ENCODE results near the gene SLC35E3.
A peak's percentile ranks its signal among the peaks of the same experiment; 100 is the strongest.
"Not testable (repeated sequence)": the region's sequence is repeated elsewhere in the genome, so short reads cannot be mapped to it uniquely, and the experiment has no call there.

The SLC35E3 gene

DNA sequence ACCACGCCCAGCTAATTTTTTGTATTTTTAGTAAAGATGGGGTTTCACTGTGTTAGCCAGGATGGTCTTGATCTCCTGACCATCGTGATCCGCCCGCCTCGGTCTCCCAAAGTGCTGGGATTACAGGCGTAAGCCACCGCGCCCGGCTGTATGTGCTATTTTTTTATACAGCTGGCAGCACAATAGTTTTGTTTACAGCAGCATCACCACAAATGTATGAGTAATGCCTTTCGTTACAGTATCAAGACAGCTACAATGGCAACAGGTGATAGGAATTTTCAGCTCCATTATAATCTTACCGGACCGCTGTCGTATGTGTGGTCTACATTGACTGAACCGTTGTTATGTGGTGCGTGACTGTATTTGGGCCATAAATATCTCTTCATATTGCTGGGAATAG, 50.4 kb downstream of the SLC35E3 start:
- no peak for DNase-seq

DNA sequence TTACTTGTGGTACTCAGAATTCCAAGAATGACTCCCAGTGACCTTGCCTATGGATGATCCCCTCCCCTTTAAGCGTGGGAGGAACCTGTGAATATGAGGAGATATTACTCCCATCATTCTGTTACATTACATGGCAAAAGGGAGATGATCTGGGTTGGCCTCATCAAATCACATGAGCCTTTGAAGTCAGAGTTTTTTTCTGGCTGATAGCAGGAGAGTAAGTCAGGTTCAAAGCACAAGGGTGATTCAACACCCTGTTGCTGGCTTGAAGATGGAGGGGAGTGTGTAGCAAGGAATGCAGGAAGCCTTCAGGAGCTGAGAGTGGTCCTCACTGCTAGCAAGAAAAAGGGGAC, 52.9 kb downstream of the SLC35E3 start:
- no peak for DNase-seq

DNA sequence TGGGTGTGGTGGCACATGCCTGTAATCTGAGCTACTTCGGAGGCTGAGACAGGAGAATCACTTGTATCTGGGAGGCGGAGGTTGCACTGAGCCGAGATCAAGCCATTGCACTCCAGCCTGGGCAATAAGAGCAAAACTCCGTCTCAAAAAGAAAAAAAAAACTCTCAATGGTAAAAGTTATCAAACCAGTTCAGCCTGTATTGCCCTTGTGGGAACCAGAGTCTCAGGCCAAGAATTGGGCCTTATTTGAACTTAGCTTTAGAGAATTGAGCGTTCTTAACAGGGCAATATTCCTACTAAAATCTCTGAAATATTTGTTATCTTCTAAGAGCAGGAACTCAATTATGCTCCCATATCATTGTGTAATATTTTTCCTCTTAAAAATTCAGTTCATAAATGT, 54.3 kb downstream of the SLC35E3 start:
- no peak for DNase-seq

DNA sequence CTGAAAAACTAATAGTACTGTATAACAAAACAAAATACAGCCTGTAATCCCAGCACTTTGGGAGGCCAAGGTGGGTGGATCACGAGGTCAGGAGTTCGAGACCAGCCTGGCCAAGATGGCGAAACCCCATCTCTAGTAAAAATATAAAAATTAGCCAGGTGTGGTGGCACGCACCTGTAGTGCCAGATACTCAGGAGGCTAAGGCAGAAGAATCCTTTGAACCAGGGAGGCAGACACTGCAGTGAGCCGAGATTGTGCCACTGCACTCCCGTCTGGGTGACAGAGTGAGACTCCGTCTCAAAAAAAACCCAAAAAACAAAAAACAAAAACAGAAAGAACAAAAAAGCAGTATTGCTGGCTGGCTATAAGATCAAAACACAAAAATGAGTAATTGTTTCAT, 55.1 kb downstream of the SLC35E3 start:
- not testable (repeated sequence) for DNase-seq

DNA sequence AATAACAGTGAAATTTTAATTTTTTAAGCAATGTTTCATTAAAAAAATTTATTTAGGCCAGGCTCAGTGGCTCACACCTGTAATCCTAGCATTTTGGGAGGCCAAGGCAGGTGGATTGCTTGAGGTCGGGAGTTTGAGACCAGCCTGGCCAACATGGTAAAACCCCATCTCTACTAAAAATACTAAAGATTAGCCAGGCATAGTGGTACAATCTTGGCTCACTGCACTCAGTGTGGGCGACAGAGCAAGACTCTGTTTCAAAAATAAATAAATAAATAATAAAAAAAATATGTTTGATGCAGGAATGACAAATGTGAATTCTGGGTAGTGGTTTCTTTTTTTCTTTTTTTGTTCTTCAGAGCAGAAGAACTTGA, 56.4 kb downstream of the SLC35E3 start:
- DNase-seq = not testable (repeated sequence)

DNA sequence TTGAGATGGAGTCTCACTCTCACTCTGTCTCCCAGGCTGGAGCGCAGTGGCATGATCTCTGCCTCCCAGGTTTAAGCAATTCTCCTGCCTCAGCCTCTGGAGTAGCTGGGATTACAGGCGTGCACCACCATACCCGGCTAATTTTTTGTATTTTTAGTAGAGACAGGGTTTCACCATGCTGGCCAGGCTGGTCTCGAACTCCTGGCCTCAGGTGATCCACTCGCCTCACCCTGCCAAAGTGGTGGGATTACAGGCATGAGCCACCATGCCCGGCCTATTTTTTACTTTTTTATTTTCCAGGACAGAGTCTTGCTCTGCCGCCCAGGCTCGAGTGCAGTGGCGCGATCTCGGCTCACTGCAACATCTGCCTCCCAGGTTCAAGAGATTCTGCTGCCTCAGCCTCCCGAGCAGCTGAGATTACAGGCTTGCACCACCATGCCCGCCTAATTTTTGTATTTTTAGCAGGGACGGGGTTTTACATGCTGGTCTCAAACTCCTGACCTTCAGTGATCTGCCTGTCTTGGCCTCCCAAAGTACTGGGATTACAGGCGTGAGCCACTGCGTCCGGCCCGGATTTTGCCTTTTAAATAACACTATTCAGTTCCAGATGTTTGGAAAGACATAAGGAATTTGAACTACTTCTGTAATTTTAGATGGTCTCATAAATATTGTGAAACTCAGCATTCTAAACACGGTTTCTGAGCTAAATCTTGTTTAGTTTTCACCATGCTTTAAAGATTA, 57.1 kb downstream of the SLC35E3 start:
- not testable (repeated sequence) for DNase-seq

DNA sequence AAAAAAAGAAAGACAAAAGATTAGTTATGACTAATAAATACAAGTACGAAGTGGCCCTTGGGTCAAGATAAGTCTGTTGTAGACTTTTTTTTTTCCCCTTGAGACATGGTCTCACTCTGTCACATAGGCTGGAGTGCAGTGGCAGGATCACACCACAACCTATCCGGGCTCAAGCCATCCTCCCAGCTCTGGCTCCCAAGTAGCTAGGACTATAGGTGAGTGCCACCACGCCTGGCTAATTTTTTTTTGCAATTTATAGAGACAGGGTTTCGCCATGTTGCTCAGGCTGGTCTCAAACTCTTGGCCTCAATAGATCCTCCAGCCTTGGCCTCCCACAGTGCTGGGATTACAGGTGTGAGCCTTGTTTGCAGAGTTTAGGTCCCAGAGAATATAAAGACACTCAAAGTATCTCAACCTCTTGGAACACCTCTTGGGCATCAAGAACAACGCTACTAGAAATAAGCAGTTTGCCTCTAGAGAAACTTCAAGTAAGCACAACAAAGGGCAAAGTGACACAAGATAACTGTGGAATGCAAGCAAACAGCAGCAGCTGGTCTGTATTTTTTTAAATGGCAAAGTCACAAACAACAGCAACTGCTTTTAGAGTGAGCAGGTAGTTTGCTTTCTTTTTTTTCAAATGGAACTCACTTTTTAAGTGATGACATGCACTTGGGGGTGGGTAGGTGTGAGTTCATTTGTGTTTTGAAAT, 58.1 kb downstream of the SLC35E3 start:
- DNase-seq = no peak

DNA sequence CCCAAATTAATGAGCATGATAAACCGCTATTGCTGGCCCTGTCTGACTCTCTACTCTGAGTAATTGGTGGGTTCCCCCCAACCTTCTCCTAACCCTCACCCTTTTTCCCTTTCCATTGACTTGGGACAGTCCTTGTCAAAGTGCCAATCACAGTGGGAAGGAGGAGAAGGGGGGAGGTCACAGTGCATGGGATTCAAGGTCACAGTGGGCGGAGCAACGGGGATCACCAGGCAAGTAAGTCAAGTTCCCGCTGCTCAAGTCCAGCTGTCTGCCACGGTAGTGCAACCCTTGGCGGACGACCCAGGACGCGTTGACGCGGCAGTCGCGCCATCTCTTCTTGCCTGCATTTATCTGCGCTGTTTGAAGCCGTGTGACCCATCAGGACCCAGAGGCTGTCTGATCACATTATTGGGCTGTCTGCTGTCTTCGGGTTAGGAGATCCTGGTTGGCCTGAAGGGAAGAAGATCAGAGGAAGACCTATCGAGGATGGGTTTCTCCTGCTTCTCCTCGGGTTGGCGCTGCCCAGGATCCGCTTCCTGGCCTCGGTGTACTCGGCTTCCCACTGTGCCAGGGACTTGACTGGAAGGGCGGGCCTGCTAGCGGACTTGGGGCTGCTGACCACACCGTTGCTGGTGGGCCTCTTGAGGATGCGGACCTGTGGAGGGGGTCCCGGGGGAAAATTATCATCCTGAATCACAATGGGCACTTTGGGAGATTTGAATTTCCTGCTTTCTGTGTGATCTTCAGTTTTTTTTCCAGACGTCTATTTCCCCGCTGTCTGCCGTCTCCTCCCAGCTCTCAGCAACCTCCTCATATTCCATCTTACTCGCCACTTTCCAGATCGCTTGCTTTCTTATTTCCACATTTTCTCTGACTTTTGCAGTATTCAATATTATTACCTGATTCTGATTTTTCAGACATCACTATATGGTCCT, 58.9 kb downstream of the SLC35E3 start:
- DNase-seq = no peak

DNA sequence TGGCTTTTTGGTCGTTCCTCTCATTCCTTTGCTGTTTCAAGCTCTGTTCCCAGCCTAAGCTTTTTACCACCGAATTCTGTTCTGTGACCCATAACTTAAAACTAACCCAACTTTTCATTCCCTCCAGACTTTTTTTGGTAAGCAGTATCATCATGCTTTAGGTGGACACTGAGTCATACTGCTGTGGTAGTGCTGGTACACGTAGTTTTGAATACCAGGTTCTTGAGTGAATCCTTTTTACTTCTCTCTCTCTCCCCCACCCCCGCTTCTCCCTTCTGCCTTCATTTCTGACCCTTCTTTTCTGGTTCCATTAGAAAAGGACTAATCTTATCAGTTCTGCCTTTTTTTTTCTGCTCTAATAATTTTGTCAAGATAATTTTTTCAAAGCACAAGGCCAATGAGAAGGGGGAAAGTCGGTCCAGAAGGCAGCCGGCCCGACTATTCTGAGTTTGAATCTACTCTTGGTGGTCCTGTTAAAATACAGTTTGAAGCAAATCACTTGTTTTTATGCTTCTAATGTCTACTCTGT, 59.7 kb downstream of the SLC35E3 start:
- DNase-seq = no peak

DNA sequence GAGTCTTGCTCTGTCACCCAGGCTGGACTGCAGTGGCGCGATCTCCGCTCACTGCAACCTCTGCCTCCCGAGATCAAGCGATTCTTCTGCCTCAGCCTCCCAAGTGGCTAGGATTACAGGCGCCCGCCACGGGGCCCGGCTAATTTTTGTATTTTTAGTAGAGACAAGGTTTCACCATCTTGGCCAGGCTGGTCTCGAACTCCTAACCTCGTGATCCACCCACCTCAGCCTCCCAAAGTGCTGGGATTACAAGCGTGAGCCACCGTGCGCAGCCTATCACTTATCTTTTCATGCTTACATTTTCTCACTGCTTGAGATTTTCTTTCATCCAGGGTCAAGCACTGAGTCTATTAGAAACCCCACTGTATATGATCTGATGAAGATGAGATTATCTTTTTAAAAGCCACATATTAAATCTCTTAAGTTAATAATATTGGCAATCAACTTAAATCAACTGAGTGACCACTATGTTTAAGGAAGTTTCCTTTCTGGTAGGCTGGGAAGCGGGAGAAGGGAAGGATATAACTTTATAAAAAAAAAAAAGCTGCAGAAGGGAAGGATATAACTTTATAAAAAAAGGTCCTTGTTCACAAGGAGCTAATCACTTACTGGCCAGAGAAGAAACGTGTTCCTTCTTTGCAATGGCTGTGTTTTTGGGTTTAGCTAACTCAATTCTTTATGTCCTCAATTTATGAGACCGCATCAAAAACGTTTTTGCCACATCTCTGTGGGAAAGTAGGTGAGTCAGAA, 60.7 kb downstream of the SLC35E3 start:
- DNase-seq = no peak

DNA sequence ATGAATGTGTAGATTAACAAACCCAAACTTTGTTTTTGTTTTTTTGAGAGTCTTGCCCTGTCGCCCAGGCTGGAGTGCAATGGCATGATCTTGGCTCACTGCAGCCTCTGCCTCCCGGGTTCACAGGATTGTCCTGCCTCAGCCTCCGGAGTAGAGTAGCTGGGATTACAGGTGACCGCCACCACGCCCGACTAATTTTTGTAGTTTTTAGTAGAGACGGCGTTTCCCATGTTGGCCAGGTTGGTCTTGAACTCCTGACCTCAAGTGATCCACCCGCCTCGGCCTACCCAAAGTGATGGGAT, 61.2 kb downstream of the SLC35E3 start:
- not testable (repeated sequence) for DNase-seq

DNA sequence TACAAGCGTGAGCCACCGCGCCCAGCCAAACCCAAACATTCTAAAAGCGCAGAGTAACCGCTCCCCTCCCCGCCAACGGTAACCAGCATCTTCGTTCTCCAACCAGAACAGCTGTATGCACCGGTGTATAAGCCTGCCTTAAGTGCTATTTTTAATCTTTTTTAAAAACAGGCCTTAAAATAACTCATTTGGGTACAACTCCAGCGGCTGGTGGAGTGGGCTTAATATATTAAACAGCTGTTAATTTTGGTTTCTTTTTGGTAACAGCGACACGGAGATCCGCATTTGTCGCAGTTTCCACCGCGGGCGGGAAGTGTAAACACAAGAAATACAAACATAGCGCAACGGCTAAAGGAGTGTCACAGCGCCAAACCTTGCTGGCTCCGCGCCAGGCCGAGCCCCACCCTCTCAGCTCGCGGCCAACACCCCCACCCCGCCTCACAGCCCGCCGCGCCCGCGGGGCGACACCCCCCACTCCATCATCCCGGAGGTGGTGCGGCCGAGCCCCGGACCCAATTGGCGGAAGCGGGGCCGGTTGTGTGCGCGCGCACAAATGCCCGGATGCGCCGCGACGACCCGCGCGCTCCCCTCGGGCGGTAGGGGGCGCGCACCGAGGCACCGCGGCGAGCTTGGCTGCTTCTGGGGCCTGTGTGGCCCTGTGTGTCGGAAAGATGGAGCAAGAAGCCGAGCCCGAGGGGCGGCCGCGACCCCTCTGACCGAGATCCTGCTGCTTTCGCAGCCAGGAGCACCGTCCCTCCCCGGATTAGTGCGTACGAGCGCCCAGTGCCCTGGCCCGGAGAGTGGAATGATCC, 61.8 kb downstream of the SLC35E3 start, which contains the start of gene MDM2:
Gene MDM2, plus strand, starts transcription at position 602 of the 812 bp plus-strand sequence. CDS start 301 bp downstream, outside the sequence.
- DNase-seq = peak; percentile 63

DNA sequence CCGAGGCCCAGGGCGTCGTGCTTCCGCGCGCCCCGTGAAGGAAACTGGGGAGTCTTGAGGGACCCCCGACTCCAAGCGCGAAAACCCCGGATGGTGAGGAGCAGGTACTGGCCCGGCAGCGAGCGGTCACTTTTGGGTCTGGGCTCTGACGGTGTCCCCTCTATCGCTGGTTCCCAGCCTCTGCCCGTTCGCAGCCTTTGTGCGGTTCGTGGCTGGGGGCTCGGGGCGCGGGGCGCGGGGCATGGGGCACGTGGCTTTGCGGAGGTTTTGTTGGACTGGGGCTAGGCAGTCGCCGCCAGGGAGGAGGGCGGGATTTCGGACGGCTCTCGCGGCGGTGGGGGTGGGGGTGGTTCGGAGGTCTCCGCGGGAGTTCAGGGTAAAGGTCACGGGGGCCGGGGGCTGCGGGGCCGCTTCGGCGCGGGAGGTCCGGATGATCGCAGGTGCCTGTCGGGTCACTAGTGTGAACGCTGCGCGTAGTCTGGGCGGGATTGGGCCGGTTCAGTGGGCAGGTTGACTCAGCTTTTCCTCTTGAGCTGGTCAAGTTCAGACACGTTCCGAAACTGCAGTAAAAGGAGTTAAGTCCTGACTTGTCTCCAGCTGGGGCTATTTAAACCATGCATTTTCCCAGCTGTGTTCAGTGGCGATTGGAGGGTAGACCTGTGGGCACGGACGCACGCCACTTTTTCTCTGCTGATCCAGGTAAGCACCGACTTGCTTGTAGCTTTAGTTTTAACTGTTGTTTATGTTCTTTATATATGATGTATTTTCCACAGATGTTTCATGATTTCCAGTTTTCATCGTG, 62.6 kb downstream of the SLC35E3 start:
- peak; percentile 93 for DNase-seq

DNA sequence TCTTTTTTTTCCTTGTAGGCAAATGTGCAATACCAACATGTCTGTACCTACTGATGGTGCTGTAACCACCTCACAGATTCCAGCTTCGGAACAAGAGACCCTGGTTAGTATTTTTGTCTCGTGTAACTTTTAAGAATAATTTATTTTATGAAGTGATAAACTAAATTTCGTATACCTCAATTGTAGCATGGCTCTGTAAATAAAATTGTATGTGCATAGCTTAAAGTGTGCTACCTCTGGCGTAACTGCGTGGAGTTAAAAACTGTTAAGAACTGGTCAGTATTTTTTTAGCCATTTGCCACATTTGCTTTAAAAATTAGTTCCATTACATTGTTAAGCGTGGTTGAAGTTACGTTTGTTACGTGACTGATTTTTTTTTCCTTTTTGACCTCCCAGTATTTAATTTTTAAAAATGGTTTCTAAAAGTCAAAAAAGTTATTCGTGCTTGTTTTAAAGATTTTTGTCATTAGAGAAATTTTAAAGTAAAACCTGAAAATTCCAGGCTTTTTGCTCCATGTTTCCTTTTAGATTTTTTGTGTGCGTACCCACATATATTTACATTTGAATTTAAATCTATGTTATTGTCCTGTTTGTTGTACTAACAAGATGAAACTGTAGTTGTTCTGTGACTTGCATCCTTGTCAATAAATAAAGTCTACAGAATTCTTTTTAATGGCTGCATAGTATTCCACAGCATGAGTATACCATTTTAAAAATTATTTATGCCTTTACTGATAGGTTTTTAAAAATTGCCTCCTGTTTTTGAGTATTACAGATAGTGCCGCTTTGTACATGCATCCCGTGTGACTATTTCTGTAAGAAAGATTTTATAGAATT, 63.4 kb downstream of the SLC35E3 start:
- no peak for DNase-seq

DNA sequence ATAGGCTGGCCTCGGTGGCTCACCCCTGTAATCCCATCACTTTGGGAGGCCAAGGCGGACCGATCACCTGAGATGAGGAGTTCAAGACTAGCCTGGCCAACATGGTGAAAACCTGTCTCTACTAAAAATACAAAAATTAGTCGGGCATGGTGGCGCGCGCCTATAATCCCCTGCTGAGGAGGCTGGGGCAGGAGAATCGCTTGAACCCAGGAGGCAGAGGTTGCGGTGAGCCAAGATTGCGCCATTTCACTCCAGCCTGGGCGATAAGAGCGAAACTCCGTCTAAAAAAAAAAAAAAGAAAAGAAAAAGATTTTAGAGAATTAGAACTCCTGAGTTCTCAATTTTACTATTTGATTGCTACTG, 64.0 kb downstream of the SLC35E3 start:
- DNase-seq = not testable (repeated sequence)

DNA sequence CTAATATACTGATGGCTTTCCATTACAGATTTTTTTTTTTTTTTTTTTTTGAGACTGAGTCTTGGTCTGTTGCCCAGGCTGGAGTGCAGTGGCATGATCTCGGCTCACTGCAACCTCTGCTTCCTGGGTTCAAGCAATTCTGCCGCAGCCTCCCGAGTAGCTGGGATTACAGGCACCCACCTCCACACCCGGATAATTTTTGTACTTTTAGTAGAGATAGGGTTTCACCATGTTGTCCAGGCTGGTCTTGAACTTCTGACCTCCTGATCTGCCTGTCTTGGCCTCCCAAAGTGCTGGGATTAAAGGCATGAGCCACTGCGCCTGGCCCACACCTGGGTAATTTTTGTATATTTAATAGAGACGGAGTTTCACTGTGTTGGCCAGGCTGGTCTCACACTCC, 65.6 kb downstream of the SLC35E3 start:
- DNase-seq = not testable (repeated sequence)

DNA sequence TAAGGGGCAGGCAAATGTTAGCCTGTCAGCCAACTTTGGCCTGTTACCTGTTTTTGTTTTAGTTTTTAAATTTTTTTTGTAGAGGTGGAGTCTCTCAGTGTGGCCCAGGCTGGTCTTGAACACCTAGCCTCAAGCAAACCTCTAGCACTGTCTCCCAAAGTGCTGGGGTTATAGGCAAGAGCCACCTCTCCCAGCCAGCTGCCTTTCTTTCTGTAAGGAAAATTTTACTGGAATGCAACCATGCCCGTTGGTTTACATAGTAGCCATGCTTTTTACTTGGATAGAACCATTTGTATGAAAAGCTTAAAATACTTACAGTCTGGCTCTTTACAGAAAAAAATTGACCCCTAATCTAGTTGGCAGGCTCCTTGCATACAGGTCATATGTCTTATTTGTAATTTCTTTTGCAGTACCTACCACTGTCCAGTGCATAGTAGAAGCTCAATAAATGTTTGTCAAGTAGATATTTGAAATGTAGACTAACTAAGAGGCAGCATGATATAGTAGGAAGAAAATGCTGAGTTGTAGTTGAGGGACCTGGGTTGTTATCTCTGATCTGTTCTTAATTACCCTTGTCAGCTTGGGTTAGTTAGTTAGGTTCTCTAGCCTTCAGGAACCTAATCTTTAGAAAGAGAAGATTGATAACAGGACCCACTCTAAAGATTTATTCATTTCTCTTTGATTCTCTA, 66.7 kb downstream of the SLC35E3 start:
- DNase-seq = no peak

DNA sequence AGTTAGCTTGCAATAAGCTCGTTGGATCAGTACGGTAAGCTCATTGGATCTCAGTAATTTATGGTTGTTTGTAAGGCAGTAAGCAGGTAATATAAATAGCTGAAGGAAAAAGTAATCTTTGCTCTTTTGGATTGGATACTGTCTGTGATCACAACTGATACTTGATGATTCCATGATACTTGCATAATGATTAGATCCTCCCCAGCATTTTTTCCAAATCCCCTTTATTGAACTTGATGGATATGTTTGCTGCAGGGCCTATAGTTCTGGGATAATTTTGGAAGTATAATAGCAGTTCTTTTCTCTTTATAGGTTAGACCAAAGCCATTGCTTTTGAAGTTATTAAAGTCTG, 67.2 kb downstream of the SLC35E3 start:
- no peak for DNase-seq

DNA sequence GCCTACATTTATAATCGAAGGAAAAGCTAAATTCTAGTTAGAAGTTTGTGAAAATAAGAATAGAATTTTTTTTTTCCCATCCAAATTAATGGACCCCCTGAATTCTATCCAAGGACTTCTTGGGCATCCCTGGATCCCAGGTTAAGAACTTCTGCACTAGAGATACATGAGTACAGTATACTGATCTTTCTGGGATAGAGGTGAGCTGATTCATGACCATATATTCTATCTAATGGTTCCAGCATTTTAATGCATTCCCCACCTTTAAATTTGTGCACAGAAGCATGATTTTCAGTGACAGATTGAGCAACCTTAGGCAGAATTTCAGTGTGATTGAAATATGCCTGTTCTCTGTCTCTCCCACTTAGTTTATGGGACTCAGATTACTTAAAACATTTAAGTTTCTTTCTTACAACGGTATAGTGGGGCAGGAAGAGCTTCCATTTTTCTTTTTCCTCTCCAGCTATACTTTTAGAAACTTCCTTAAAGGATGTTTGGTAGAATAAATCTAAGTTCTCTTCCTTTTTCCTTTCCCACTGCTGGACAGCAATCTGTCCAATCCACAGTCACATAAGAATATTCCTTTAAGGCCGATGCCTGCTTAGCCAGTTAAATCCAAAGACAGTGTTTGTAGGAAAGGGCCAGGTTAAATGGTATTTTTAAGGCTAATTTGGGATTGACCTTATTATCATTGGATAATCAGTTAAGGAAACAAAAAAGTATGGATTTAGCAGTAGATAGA, 68.7 kb downstream of the SLC35E3 start:
- DNase-seq = no peak
